HG03139 (cell line): ENCODE measurements around the gene RAPGEF1.
"Not testable (repeated sequence)": the region's sequence is repeated elsewhere in the genome, so short reads cannot be mapped to it uniquely, and the experiment has no call there.

Source experiments
- ATAC-seq: cut with Tn5 transposase; IDR thresholded peaks from one replicate; pipeline ENCODE4 v1.9.1; 2021; ENCODE audit not compliant: unreplicated experiment

RAPGEF1 gene

DNA sequence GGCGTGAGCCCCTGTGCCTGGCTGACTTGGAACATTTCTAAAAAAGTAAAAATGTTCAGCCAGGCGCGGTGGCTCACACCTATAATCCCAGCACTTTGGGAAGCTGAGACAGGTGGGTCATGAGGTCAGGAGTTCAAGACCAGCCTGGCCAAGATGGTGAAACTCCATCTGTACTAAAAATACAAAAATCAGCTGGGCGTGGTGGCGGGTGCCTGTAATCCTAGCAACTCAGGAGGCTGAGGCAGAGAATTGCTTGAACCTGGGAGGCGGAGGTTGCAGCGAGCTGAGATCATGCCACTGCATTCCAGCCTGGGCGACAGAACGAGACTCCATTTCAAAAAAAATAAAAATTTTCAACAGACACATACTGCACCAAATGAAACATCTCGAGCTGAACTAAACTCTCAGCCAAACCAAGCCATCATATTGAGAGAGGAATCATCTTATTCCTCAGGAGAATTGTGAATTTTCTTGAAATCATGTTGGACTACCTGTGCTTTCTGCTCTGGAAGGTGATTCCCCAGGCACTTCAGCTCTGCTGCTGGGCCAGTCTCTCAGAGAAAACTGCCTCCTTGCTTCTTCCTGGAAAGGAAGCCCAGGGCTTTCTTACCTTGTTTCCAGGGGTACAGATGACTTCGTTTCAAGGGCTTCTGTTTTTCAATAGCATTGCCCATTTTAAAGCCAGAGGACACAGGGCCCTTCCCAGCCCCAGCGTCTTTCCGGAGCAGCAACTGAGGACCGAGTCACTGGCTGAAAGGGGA, 30.7 kb downstream of the RAPGEF1 start:
- not testable (repeated sequence) for ATAC-seq

DNA sequence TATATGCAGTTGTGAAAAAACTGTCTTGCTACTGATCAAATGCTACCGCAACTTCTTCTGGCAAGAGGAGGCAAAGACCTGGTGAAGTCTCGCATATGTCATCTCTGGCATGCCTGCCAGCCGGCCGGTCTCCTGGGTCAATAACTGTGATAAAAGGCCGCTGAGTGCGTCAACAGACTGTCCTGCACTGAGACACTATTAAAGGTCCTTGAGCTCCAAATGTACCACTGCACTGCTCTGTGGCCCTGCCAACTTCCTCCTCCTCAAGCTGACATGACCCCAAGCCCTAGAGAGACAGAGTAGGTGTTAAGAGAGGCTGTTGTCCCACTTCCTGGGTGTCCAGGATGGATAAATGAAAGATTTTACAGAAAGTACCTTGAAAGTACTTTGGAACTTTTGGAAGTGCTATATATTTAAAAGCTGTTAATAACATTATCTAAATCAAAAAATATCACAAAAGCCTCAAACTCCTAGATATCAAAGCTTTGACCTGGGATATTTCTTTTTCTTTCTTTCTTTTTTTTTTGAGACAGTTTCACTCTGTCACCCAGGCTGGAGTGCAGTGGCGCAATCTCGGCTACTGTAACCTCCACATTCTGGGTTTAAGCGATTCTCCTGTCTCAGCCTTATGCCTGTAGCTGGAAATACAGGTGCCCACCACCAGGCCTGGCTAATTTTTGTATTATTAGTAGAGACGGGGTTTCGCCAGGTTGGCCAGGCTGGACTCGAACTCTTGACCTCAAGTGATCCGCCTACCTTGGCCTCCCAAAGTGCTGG, 31.5 kb downstream of the RAPGEF1 start:
- ATAC-seq = no peak

DNA sequence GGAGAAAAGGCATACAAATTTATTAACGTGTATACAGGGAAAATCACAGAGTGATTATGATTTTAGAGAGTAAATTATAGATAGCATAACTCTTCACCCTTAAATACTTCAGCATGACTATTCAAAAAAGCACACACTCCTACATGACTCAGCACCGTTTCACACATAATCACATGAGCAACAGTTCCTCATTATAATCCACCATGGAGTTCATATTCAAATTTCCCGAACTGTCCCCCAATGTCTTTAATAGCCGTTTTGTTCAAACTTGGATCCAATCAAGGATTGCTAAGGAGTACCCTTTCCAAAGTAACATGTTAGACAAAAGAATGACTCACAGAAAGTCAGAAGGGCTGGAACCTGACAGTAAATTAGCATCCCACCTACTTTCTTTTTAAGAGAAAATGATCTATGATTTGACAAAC, 32.1 kb downstream of the RAPGEF1 start:
- no peak for ATAC-seq

DNA sequence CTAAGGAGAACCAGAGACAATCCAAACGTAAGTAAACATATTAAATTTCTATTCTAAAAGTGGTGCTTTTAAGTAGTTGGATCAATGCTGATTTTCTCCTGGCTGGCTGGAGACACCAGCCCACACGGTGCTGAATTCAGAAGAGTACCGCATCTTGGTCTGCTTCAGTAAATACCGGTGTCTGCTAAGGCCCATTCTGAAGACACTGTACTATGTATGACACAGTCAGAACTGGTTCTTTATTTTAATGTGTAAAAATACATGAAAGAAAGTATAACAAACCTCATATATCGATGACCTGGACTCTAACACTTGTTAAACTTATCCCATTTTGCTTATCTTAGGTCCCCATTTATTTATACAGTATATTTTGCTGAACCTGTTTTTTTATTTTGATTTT, 32.8 kb downstream of the RAPGEF1 start:
- ATAC-seq = no peak

DNA sequence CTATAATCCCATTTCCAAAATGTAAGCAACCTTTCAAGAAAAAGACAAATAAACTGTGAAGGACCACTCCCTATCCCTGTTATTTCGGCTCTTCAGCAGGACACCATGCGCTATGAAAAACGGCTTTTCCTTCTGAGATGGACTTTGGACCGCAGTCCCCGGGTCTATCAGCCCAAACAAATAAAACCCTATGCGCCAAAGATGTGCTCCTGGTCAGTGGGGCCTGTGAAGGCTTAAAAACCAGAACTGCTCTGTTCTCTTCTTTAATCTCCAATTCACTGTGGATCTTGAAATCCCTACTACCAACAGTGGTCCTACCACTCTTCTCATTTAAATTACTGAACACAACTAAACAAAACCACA, 33.3 kb downstream of the RAPGEF1 start:
- ATAC-seq = no peak

DNA sequence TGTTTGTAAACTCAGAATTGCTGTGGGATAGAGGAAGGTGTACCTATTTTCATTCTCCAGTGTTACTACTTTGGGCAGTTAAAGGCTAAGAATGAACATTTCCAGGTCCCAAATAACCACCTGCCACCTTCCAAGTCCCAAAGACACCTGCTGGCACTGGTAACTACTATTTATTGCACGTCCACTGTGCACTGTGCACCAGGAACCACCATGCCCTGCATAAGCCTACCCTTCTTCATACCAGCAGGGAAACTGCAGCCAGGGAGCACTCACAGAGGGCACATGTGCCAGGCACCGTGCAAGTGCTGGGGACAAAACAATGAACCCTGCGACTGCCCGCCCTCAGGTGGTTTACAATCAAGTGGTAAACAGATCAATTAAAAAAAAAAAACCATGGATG, 34.9 kb downstream of the RAPGEF1 start:
- no peak for ATAC-seq

DNA sequence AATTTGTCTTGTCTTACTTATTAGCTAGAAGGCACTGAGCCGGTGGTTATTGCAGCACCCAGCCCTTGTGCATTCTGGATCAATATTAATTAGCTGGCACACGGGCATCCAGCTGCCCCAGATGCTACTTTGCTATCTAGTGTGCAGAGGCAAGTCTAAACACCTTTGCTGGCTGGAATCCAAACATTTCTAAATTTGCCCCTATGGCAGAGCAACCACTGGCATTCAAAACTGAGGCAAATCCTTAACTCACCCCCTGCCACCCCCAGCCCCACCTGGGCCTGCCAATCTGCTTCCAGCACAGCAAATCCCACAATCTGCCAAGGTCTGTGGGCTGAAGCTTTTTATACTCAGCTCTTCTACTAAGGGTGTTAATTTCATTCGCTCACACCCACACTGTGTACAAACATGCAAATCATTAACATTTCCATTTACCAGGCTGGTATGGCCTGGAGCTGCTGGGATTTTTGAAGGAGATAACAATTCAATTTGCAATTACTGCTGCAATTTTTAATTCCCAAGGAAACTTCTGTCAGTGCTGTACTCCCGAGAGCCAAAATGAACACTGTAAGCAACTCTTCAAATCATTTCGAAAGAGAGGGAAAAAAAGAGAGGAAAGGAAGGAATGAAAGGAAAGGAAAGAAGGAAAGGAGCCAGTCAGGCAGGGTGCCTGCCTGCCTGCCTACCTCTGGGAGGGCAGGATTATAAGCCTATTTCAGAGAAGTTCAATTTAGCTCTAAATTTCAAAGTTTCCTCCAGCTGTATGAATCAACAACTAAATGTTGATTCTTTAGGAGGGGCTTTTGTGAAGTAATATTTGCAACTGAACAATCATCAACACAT, 35.5 kb downstream of the RAPGEF1 start:
- no peak for ATAC-seq

DNA sequence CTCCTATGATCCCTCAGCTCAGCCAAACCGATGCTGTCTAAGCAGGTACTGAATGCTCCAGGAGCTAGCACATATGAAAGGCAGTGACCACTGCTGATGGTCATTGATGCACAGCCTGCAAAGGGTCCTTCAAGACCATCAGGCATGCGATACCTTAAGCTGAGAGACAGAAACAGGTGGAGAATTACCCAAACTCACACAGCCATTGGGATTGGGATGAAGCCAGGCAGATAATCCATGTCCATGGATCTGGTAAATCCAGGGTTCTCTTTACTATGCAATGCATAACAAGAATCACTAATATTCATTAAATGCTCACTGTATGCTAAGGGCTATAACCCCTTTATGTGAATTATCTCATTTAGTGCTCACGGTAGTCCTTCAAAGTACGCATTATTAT, 36.2 kb downstream of the RAPGEF1 start:
- no peak for ATAC-seq

DNA sequence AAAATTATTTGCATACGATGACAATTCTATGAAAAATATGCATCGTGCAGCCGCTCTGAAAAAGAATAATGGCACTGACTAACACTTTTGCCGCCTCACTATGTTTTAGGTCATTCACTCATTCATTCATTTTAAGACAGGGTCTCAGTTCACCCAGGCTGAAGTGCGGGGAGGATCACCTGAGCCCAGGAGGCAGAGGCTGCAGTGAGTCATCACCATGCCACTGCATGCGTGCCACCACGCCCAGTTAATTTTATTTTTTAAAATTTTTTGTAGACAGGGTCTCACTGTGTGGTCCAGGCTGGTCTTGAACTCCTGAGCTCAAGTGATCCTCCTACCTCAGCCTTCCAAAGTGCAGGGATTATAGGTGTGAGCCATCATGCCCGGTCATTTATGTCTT, 37.0 kb downstream of the RAPGEF1 start:
- no peak for ATAC-seq

DNA sequence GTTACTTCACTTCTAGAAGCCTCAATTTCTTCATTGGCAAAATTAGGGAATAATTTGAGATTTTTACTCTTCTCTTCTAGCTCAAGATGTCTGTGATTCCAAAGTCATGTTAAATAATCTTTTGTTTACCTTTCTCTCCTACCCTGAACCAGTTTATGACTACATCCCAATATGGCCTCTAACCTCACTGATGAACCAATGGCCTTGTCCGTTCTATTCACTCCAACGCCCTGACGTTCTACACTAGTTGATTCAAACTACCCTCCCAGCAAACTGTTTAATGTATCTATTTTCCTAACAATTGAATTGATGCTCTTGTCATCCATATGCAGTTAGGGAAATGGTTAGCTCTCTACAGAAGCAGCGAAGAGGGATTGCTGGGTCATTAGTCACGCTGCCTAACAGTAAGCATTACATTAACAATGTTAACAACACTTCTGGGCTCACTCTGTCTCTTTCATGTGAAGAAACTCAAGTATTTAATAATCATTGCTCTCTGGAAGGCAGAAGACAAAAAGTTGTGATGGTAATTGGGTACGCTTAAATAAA, 38.0 kb downstream of the RAPGEF1 start:
- ATAC-seq = no peak

DNA sequence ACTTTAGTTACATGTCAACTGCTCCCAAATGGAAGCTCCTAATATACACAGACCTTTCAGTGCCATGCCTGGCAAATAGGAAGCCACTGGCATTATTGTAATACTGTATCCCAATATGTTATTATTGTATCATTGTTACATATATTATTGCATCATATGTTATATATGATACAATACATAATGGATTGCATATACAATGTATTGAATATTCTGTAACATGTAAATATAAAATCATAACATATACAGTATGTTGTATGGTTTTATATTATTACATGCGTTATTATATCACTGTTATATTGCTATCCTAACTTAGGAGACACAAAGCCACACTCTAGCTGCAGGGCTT, 38.5 kb downstream of the RAPGEF1 start:
- no peak for ATAC-seq

DNA sequence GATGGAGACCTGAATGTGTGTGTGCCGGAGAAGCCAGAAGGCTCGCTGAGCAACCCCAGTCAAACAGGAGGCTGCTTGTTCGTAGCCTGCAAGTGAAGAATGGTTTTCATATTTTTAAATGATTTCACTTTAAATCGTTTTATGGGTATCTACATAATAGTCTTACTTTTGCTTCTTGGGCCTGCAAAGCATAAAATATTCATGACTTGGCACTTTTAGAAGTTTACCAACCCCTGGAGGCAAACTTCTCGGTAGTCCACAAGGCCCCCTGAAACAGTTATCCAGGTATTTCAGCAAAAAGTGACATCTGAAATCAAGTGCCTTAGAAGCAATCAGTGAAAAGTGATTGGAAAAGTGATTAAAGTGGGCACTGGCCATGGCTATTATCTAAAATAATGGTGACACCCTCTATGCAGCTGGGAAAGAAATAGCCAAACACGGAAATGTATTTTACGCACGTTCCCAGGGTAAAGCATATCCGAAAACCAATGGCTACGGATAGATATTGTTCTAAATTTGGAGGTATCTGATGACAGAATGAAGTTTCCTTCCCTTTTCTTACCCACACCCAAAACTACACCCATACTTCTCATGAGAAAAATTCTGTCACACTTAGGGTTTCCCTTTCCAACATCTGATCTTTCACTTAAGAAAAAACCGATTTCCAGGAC, 39.0 kb downstream of the RAPGEF1 start:
- ATAC-seq = no peak

DNA sequence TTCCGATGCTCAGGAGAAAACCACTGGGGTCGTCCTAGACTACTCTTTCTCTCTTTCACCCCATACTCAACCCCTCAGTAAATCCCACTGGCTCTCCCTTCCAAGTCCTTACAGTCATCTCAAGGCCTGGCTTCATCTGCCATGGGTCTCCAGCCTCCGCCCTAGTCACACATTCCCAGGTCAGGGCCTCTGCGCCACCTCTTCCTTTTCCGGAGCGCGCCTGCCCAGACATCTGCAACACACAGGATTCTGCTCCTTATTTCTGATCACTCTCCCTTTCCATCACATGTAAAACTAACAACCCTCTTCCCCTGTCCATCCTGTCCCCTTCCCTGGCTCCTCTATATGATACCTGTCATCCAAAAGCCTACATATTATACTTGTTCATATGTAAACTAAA, 39.8 kb downstream of the RAPGEF1 start:
- no peak for ATAC-seq

DNA sequence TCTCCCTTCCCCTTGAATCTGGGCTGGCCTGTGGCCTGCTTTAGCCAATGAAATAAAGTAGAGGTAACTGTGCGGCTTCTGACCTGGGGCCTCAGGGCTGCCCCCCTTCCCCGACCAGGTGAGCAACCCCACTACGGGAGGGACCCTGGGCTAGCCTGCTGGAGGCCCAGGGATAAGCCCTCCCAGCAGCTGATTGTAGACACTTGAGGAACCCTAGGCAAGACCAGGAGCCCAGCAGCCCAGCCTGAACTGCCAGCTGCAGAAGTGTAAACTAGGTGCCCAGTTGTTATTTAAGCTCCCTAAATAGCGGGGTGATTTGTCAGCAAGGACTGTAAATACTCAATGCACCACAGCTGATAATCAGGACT, 41.3 kb downstream of the RAPGEF1 start:
- ATAC-seq = no peak

DNA sequence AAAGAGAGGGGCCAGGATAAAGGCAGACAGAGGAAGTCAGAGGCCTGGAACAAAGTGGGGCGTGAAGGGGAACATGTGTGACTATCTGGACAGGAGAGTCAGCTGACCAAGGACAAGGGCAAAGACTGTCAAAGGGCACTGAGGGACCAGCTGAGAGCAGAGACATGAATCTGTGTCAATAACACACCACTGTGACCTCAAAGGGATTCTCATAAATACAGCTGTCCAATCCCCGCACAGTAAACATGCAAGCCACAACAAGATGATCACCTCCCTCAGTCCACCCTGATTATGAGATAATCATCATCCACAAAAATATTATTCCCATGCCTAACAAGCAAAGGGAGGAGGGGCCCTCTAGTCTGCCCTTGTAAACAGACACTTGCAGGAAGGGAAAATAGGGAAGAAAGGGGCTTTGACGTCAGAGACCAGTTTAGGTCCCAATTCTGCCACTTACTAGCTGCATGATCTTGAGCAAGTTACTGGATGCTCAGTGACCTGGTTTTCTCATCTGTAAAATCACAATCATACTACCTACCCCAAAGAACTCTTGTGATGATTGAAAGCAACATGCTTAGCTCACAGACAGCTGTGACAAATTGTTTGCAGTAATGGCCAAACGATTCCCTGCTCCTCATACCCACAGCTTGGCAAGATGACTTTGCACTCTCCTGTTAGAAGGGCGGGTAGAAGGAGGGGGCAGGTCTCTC, 41.8 kb downstream of the RAPGEF1 start:
- ATAC-seq = no peak

DNA sequence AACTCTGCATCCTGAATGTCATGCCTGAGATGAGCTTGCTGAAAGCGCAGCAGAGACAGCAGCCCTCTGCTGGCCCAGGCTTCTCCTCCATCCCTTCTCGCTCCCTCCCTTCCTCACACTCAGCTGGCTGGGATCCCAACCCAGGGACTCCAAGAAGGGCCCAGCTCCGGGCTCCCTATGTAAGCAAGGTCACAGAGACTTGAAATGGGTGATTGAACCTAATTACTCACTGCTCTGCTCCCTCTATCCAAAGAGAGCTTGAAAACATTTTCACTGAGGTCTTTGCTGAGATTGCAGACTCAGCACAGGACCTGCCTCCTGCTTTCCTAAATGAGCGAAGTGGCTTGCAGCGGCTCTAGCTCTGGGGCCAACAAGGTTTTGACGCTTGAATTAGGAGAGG, 42.8 kb downstream of the RAPGEF1 start:
- no peak for ATAC-seq

DNA sequence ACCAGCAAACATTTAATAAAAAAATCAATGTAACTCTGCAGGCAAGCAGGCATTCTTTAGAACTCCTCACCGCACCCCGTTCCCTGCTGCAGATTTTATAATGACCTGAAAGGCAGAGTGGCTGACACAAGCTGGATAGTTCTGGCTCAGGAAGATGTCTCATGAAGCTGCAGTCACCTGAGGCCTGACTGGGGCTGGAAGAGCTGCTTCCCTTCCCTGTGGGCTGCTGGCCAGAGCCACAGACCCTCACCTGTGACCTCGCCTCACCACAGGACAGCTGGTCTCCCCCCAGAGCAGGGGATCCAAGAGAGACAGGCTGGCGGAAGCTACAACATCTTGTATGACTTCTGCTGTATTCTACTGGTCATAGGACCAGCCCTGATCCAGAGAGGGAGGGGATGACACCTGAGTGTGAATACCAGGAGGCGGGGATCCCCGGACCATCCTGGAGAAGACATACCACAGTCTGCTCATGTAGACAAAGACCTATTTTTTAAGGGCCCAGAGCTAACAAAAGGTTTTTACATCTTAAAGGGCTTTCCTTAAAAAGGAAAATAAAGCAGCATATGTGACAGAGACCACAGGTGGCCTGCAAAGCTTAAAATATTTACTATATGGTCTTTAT, 43.9 kb downstream of the RAPGEF1 start:
- no peak for ATAC-seq

DNA sequence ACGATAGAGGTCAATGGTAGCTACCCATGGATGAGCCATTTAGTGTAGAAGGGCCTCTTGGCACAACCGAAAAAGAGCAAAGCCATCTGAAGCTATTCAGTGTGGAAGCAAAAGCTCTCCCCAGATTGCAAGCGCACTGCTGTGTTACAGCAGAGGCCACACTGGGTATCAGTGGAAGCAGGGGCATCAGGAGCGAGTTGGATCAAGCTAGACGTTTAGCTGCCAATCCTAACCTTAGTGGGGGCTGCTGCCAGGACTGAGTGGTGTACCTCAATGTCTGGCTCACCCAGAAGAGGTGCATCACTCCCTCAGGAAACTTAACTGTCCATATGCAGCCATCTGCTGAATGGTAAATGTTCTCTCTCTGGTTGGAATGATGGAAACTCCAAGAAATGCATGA, 44.5 kb downstream of the RAPGEF1 start:
- no peak for ATAC-seq

DNA sequence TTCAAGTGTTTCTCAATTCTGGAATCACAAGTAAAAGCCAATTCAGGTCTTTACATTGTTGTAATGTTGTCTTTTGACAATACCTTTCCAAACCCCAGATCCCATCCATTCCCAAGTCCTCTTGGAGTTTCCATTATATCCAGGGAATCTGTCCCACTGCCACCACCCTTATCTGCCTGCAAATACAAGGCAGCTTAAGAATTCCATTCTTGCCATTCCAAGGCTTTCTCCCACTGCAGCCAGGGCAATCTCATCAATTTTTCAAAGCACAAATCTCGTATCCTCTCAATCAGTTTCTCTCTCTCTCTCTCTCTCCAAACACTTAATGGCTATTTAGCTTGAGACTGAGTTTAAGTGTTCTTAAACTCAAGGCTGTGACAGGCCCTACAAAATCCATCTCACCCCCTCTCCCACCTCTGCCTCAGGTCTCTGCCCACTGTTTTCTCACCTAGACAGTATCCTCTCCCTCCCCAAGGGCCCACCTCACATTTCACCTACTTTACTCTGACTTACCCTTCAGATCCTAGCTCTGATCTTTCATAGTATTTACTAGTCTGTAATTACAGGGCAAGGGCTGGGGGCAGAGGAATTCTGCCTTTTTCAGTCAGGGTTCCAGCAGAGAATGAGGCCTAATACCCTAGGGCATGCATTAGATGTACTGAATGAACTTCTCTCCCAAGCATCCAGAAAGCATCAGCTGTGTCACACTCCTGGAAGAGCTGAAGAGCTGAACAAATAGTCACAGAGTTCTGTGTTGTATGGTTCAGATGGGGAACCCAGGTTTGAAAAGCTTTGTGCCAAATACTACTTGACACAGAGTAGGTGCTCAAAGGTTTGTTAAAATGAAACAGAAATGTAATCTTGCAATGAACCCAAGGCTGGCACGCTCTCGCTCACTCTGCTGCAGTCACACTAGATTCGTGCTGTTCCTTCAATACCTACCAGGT, 46.0 kb downstream of the RAPGEF1 start:
- no peak for ATAC-seq
